Stimulated activated CD8-positive, alpha-beta memory T cell treated with anti-CD3 and anti-CD28 coated beads, Interleukin-12 subunit alpha, Interleukin-12 subunit beta, amount 100 ng/mL, for 24 hours (primary cell): ENCODE measurements around the gene C22orf23.
"Not testable (repeated sequence)": the region's sequence is repeated elsewhere in the genome, so short reads cannot be mapped to it uniquely, and the experiment has no call there.

Experiments used
- DNase-seq: peaks from one replicate; pipeline ENCODE4 v3.0.0-alpha.2; 2020; ENCODE audit errors: extremely low read depth

The C22orf23 gene

DNA sequence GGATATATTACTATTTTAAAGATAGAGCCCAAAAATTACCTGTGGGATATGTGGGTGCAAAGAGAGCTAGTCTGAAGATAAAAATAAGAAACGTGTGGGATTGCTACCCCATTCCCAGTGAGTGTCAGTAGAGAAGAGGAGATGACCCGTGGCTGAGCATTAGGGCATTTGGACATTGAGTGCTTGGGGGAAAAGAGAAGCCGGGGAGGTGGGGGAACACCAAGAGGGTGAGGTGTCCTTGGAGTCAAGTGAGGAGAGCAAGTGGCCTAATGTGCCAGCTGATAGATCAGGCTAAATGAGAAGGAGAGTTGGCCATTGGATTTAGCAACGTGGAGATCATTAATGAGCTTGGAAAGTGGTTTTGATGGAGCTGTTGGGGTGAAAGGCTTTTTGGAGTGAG is 1.3 kb upstream of the C22orf23 start:
- DNase-seq, result no peak

DNA sequence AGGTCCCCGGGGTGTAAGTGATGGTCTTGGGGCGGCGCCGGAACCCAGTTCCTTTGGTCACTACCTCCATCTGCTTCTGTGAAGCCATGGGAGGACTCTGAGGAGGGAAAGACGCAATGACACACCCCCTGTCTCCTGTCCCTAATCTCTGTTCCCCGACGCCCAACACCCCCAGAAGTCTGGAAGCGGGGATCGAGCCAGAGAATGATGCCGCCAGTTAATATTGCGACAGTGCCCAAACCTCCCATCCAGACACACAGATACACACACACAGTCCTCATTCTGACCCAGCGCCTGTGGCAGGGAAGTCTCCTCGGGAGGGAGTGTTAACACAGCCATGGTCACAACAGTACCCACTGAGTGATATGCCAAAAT is 352 bp downstream of the C22orf23 start:
- no peak for DNase-seq

DNA sequence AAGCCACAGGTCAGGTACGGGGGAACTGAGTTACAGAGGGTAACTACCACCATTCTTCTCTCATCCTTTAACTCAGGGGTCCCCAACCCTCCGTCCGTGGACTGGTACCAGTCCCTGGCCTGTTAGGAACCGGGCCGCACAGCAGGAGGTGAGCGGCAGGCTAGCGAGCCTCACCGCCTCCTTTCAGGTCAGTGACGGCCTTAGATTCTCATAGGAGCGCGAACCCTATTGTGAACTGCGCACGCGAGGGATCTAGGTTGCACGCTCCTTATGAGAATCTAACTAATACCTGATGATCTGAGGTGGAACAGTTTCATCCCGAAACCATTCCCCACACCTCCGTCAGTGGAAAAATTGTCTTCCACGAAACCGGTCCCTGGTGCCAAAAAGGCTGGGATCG is 772 bp downstream of the C22orf23 start:
- not testable (repeated sequence) for DNase-seq

DNA sequence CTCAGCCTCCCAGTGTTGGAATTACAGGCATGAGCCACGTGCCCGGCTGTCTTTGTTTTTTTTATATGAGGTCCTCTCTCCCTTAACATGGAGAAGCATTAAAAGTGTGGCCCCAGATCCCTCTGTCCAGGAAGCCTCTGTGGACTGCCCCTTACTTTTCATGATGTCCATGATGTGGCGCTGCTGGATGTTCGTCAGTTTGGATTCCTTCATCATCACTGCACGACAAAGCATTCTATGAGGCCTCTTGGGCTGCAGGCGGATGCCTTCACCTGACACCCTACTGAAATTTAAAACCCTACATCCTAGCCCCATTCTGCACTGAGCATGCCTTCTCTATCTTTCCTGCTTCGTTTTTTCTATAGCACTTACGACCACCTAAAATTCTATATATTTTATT is 2.1 kb downstream of the C22orf23 start:
- no peak for DNase-seq

DNA sequence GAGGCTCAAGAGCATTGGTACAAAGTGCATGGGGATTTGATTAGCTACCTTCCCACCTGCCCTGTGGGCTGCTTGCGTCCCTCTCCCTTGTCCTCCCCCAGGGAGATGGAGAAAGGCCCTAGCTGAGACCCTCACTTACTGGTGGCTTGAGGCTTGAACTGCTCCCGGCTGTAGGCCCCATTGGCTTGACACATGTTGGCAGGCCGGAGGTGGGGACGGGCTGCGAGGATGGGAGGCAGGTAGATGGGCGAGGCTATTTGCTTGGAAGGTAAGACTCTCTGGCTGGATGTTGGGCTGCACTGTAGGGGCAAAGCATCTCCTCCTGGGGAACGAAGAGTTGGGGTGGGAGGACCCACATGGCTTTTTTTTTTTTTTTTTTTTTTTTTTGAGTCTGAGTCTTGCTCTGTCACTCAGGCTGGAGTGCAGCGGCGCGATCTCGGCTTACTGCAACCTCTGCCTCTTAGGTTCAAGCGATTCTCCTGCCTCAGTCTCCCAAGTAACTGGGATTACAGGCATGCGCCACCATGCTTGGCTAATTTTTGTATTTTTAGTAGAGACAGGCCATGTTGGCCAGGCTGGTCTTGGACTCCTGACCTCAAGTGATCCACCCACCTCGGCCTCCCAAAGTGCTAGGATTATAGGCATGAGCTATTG is 6.1 kb downstream of the C22orf23 start:
- not testable (repeated sequence) for DNase-seq

DNA sequence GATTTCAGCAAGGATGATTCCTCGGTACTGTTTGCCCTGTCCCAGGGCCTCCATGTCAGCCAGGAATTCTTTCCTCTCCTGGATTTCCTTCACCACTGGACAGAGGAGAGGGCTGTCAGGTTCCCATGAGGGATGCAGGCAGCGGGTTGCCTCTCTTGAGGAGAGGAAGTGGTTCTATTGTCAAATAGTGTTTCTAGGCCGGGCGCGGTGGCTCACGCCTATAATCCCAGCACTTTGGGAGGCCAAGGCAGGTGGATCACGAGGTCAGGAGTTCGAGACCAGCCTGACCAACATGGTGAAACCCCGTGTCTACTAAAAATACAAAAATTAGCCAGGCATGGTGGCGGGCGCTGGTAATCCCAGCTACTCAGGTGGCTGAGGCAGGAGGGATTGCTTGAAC is 9.0 kb downstream of the C22orf23 start:
- not testable (repeated sequence) for DNase-seq

DNA sequence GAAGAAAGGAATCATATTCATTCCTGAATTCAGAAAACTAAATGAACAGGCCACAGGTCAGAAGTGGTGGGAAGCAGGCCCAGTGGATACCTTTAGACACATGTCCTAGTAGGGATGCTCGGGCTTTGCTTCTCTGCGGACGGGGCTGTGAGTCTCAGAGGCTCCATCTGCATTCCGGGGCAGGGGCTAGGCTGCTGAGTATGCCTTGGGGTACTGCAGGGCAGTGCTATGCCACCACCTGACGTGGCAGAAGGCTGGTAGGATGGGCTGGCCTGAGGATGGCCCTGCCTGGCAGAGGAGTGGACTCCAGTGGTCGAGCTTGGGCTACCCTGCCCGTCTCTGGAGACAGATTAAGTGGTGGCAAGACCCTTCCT is 9.6 kb downstream of the C22orf23 start:
- no peak for DNase-seq

DNA sequence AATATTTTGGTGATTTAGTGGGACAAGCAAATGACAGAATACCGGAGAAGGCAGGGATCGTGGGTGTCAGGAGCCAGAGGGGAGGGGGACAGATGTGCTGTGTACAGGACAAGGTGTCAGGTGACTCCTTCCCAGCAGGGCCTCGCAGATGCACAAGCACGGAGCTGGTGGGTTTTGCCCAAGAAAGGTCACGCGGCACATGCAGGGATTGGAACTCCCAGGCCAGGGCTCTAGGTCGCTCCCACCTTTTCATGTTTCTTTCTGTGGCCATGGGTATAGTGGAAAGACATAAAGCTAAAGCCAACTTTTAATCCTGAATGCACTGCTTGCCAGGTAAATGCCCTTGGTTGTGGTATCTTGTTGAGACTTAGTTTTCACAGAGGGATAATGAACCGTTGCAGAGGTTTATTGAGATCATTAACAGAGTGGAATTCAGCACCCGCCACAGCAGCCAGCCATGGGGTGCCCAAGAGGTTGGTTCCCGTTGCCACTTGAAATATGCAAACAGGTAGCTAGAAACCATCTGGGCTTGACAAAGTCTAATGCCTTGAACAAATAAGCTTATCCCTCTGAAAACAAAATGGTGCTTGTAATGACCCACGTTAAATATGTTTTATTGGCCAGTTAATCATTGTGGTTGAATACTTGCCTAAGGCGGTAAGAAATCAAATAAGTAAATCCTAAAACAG is 10.1 kb downstream of the C22orf23 start:
- no peak for DNase-seq

DNA sequence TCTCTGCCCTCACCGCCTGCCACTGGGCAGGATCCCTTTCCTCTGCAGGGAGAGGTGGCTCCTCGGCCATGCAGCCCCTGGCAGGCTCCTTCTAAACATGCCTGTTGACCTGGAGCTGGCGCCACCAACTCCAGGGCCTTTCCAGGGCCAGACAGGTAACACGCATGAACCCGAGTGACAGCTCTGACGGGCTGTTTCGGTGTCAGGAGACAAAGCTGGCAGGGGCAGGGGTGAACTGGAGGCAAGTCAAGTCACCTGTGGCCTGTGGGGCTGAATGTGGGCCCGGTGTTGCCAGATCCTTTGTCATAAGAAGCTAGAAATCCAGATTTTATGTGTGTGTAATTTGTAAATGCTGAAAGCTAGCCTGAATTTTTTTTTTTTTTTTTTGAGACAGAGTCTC is 11.3 kb downstream of the C22orf23 start:
- DNase-seq, result no peak

DNA sequence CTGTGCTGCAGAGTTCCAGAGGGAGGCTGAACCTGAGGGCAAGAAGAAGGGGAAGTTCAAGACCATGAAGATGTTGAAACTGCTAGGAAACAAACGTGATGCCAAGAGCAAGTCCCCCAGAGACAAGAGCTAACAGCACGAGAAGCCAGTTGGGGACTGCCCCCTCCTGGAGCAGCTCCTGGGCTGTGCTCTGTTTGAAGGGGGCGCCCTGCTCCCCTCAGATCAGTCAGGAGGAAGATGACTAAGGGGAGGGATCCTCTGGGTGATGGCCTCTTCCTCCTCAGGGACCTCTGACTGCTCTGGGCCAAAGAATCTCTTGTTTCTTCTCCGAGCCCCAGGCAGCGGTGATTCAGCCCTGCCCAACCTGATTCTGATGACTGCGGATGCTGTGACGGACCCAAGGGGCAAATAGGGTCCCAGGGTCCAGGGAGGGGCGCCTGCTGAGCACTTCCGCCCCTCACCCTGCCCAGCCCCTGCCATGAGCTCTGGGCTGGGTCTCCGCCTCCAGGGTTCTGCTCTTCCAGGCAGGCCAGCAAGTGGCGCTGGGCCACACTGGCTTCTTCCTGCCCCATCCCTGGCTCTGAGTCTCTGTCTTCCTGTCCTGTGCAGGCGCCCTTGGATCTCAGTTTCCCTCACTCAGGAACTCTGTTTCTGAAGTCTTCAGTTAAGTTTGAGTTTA is 12.6 kb downstream of the C22orf23 start:
- DNase-seq, result no peak

DNA sequence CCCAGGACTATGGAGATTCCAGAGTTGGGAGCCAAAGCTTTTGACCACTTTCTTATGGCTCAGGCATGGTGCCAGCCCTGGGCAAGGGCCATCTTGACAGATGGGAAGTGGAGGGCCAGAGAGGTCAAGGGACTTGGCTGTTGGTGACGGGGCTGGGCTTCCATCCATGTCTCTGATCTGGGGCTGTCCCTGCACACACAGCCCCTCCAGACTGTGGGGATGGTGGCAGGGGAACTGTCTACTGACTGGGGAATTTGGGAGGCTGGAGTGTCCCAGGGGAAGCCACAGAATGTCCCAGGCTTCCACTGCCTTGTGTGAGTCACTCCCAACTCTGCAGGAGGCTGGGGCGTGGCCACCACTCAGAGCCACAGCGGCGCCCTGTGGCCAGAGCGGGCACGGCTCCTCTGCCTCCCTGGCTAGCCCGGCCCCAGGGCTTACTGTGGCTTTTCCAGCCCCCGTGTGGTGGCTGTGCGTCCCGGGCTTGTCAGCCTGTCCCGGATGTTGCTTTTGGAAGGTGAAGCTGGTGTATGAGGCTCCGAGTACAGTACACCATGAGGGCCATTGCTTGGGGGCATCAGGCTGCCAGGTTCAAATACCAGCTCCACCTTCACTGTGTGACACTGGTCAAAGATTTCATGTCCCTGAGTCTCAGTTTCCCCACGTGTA is 19.6 kb downstream of the C22orf23 start:
- peak; percentile 53 for DNase-seq

DNA sequence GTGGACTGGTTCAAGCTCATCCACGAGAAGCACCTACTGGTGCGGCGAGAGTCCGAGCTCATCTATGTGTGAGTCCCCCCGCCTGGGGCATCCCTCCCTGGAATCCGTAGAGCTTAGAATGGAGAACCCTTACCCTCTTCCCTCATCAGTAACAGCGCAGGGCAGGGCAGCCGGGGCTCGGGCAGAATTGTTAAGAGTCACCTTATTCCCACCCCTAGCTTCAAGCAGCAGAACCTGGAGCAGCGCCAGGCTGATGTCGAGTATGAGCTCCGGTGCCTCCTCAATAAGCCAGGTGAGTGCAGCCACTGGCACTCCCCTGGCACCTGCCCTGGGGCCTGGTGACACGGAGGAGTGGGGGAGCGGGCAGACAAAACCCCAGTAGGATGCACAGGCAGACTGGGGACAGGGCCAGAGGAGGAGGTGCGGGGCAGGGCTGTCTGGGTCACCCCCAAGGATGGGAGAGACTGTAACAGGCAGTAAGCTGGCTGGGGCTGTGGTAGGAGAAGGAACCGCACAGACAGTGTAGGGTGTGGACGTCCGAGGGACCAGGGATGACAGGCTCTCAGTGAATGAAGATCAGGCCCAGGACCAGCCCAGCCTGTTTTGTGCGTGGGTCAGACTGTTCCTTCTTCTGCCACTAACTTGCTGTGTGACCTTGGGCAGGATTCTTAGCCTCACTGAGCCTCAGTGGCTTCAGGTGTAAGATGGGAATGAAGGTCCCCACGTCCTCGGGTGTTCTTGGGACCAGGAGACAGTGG is 20.4 kb downstream of the C22orf23 start:
- no peak for DNase-seq

DNA sequence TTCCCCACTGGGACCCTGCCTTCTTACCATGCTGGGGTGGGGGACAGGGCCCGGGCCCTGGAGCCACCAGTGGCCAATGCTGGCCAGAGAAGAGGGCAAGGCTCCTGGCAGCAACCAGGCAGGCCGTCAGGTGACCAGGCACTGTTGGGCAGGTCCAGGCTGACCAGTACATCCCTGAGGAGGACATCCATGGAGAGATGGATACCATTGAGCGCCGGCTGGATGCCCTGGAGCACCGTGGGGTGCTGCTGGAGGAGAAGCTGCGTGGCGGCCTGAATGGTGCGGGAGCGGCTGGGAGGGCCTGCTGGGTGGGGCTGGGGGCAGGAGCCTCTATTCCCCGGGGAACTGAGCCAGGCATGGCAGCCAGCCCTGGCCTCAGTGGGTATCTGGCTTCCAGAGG is 21.0 kb downstream of the C22orf23 start:
- no peak for DNase-seq

DNA sequence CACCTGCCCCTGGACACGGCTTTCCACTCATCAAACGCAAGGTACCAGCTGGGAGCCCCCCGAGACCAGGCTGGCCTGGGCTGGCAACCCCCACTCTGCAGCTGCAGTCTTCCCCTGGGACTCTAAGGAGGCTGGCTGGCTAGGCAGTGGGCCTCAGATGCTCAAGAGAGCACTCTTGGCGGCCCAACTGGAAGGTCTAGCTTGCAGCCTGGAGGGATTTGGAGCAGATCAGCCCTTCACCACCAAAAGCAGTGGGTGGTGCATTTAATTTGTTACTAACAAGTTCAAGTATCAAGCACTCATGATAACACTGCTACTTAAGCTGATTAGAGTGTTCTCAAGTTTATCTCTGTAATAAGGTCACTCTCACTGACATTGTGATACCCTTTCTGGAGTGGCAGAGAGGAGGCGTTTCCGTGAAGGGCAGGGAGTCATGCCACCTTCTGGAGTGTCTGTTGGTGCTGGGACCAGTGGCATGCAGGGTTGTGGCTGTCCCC is 21.5 kb downstream of the C22orf23 start:
- no peak for DNase-seq

DNA sequence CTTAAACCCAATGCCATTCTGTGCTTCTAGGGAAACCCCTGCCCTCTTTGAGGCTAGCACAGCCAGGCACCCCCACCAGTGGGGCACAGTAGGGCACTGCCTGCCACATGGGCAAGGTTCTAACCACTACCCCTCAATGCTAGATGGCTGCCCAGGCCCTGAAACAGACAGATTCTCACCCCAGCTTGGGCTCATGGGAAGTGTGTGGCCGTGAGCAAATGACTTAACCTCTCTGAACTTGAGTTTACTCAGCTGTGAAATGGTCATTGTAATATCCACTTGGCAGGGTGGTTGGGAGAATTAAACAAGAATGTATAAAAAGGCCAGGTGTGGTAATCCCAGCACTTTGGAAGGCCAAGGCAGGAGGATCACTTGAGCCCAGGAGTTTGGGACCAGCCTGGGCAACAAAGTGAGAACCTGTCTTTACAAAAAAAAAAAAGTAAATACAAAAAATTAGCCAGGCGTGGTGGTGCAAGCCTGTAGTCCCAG is 22.4 kb downstream of the C22orf23 start:
- DNase-seq, result no peak

DNA sequence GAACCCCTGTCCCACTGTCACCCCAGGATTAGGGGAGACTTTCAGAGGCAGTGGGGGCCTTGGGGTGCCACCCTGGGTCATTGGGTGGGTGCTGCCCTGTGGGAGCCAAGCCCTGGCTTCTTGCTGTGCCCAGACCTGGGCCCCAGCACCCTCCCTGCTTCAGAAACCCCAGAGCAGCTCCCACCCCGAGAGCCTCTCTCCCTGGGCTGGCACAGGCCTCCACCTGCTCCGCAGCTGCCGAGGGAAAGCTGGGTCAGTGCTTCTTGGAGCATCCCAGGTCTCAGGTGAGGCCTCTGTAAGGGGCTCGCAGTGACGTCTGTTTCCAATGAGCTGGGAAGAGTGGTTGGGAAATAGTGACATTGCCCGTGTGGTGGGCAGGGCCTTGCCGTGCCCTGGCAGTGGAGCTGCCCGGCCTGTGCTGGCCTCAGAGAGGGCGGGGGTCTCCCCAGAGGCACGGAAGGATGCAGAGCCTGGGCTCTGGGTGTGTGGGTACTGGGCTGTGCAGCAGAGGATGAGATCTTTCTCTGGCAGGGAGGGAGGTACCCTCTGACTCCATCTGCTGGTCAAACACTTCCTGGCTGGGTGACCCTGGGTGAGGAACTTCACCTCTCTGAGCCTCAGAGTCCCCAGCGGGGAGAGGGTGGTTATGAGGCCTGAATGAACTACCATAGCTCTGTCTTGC is 23.0 kb downstream of the C22orf23 start:
- no peak for DNase-seq

DNA sequence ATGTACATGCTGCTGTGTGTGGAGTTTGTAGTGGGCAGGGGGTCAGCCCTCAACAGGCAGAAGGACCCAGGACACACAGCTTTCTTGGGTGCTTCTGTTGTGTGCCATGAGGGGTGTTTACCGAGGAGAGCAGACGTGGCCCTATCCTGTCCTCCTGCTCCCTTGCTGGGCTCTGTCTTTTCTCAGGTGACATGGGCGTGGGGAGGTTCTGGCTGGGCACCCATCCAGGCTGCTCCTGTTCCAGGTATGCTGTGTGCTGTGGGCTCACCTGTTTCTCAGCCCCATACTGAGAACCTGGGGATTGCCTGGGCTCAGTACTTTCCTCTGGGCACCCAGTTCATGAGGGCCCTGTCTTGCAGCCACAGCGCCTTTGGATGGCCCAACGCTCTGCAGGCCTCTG is 24.0 kb downstream of the C22orf23 start:
- DNase-seq, result no peak

DNA sequence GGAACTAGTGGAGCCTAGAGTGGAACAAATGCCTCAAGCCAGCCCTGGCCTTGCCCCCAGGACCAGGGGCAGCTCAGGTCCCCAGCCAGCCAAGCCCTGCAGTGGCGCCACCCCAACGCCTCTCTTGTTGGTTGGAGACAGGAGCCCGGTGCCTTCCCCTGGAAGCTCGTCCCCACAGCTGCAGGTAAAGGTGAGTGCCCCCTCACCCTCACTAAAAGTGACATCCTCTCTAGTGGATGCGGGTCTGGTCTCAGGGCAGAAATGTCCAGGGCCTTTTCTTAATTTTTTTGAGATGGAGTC is 25.8 kb downstream of the C22orf23 start:
- no peak for DNase-seq

DNA sequence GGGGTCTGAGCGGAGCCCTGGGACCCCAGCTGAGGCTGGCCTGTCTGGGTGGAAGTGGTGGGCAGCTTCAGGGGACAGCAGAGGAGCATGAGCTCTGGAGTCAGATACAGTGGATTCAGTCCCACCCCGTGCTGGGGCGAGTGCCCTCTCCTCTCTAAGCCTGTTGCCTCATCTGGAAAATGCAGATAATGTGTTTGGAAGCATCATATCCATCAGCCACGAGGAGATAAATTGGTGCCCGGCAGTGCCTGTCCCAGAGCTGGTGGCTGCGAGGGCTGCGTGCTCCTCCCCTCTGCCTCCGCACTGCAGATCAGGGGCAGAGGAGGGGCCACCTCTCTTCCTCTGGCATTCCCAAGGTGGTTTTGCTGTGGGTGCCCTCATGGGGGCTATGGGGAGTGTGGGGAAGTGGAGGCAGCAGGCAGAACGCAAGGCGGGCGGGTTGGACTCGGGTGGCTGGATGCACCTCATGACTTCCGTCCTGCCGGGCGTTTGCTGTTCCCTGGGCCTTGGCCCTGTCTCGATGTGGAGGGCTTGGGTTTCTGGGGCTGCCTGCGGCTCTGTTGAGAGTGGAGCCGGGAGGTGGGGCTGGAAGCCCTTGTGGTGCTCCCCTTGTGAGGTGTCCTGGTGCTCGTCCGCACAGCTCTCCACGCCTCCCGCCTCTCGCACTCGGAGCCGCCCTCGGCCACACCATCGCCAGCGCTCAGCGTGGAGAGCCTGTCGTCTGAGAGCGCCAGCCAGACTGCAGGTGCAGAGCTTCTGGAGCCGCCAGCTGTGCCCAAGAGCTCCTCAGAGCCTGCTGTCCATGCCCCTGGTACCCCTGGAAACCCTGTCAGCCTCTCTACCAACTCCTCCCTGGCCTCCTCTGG is 26.4 kb downstream of the C22orf23 start:
- DNase-seq, result no peak

DNA sequence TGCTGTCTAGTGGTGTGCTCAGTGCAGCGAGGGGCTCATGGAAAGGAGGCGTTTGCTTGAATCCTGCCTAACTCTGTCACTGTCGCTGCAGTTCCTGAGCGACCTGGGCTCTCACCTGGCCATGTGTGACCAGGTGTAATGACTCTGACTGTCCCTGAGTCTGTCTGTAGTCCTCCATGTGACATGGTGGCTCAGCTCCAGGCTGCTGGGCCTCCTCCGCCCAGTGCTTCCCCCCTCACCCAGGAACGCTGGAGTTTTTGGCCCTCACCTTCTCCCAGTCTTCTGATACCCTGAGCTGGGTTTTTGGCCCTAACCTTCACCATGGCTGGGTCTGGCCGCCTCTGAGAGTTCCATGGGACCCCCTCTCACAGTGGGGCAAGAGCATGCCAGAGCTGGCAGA is 27.0 kb downstream of the C22orf23 start:
- no peak for DNase-seq
